ENCODE data around the gene OR5A1.

The OR5A1 gene

GRCh38 chr11:59479906-59480305 lies 43.6 kb downstream of the OR5A1 start:
- no peak for DNase-seq (ENCODE audit: low spot score)

- no peak for DNase-seq (ENCODE audit: low spot score)
Observed at GRCh38 chr11:59480359-59480758, 44.1 kb downstream of the OR5A1 start.
